ENCODE data around the gene NUTM2G.
"Not testable (repeated sequence)": the region's sequence is repeated elsewhere in the genome, so short reads cannot be mapped to it uniquely, and the experiment has no call there.

NUTM2G gene

GRCh38 chr9:96983496-96984122, 55.0 kb downstream of the NUTM2G start:
- not testable (repeated sequence) for H3K4me3 Mint-ChIP-seq; H3K36me3 Mint-ChIP-seq (ENCODE audit: insufficient read depth); H3K27me3 Mint-ChIP-seq; DNase-seq; H3K27ac Mint-ChIP-seq; ATAC-seq (replicated peaks); H3K9me3 Mint-ChIP-seq
- H3K4me1 Mint-ChIP-seq (ENCODE audit: low read depth in 2 of 2), result peaks cover 9 to 10% of the 10 kb centered on the region in 2 donors

- H3K9me3 Mint-ChIP-seq; H3K36me3 Mint-ChIP-seq (ENCODE audit: insufficient read depth); H3K27ac Mint-ChIP-seq; H3K27me3 Mint-ChIP-seq; DNase-seq; ATAC-seq (replicated peaks); H3K4me3 Mint-ChIP-seq: not testable (repeated sequence)
- peaks cover 9 to 10% of the 10 kb centered on the region in 2 donors for H3K4me1 Mint-ChIP-seq (ENCODE audit: low read depth in 2 of 2)
Measured at GRCh38 chr9:96984139-96984538, 55.5 kb downstream of the NUTM2G start.

GRCh38 chr9:96984887-96985286, 56.2 kb downstream of the NUTM2G start:
- H3K27me3 Mint-ChIP-seq; H3K27ac Mint-ChIP-seq; H3K4me3 Mint-ChIP-seq; ATAC-seq (replicated peaks); H3K9me3 Mint-ChIP-seq; H3K36me3 Mint-ChIP-seq (ENCODE audit: insufficient read depth); DNase-seq: not testable (repeated sequence)
- H3K4me1 Mint-ChIP-seq (ENCODE audit: low read depth in 2 of 2), result peaks cover 9 to 12% of the 10 kb centered on the region in 2 donors

Measured in effector memory CD8-positive, alpha-beta T cell (primary cell).